ENCODE results near the gene ZNF385A.

- TF ChIP-seq ZNF174 (CRISPR knock-in tag; IDR thresholded peaks at IDR 0.05) (no peak), EP300 (IDR thresholded peaks at IDR 0.05; ENCODE audit: low read length) (no peak), ZBTB12 (CRISPR knock-in tag; IDR thresholded peaks at IDR 0.05) (no peak), CREB5 (CRISPR knock-in tag; IDR thresholded peaks at IDR 0.05) (no peak), FOXP4 (CRISPR knock-in tag; IDR thresholded peaks at IDR 0.05; ENCODE audit: borderline replicate concordance) (no peak), GABPA (tag; conservative IDR thresholded peaks at IDR 0.05; ENCODE audit: low read depth) (no peak), MYNN (IDR thresholded peaks at IDR 0.05) (no peak), MYNN (CRISPR knock-in tag; IDR thresholded peaks at IDR 0.05) (no peak), POLR2AphosphoS5 (IDR thresholded peaks at IDR 0.05; ENCODE audit: control insufficient read depth, insufficient read depth, low read depth, low read length) (no peak; the same call in 1 of the 2 replicates), PHF21A (IDR thresholded peaks at IDR 0.05; ENCODE audit: borderline replicate concordance, low read depth) (no peak), EZH2 (IDR thresholded peaks at IDR 0.05; ENCODE audit: borderline replicate concordance, low read depth, low read length) (no peak), POU5F1 (IDR thresholded peaks at IDR 0.05; ENCODE audit: borderline replicate concordance, low read depth, low read length, partially characterized antibody) (no peak), POLR2A (conservative IDR thresholded peaks at IDR 0.05) (no peak), CREB3 (tag; conservative IDR thresholded peaks at IDR 0.05; ENCODE audit: low read depth) (no peak)
Measured at GRCh38 chr12:54394986-54395385, 10.5 kb upstream of the ZNF385A start.
